ENCODE results near the gene CCDC142. TPM values are rescaled to one million over a fixed set of nuclear protein-coding genes. Genes with fewer than 3 reads are reported as not detected.

The CCDC142 gene
- total and polyA plus RNA-seq, 10 of the 15 experiments (the other 5 are each of a cell fraction or from before 2014, with no cell fraction given), result 0.93 to 16.9 (median 9.0) TPM

- H3K27ac ChIP-seq (ENCODE audit: control insufficient read depth, insufficient read depth), result no peak overlapping the region
- ChIA-PET POLR2A (interaction anchor here (0.7 to 1.6 kb wide), 3 partner anchors 9 to 111 kb away, joined by 3 to 5 read pairs (median 4); partner anchors contain the start of gene MOGS), RAD21 (ENCODE audit: unreplicated experiment) (interaction anchor here (1.0 to 1.5 kb wide), 3 partner anchors 16 to 225 kb away, joined by 3 to 4 read pairs (median 4); partner anchors contain the start of gene WBP1), CTCF (interaction anchor here (0.9 to 2.6 kb wide), 11 partner anchors 8 to 226 kb away, joined by 3 to 10 read pairs (median 3); partner anchors contain the start of genes CCDC142, TTC31 and WBP1), SMC1A (ENCODE audit: uncharacterized antibody, unreplicated experiment) (interaction anchor here (0.6 to 1.4 kb wide), 4 partner anchors 8 to 152 kb away, joined by 3 to 4 read pairs (median 3); no protein-coding TSS in a partner anchor)
- WGBS (ENCODE audit: insufficient coverage, insufficient replicate concordance, low lambda C conversion rate, missing lambda C conversion rate), result 93% methylated on average over 5 of the region's 5 CpGs
- H3K9me3 ChIP-seq (replicated peaks; ENCODE audit: control insufficient read depth, insufficient read depth, low read length), result no peaks in the 10 kb centered on the region
- no peak overlapping the region for H2AFZ ChIP-seq (ENCODE audit: control insufficient read depth, low read depth, low read length)
- H3K4me1 ChIP-seq (ENCODE audit: control insufficient read depth, insufficient read depth, low read length), result 0 out of 2 replicates have a peak, but pooled peaks cover 6% of the 10 kb centered on the region
- intact Hi-C loops (cut with micrococcal nuclease; ENCODE audit: unreplicated experiment) (no loop called here), in situ Hi-C loops (cut with MboI) (no loop called here)
- no peaks in the 10 kb centered on the region for H3K27me3 ChIP-seq (replicated peaks in 1 of 2; ENCODE audit: control insufficient read depth in 2 of 2, insufficient read depth in 2 of 2, low read length in 1 of 2)
- H3K79me2 ChIP-seq (ENCODE audit: control insufficient read depth, insufficient read depth, low read length), result peaks cover 10% of the 10 kb centered on the region
- no peak for TF ChIP-seq PRDM15 (CRISPR knock-in tag; IDR thresholded peaks at IDR 0.05)
- no peak for TF ChIP-seq NKRF (conservative IDR thresholded peaks at IDR 0.05)
- TF ChIP-seq RUNX3 (IDR thresholded peaks at IDR 0.05; ENCODE audit: low read length), result no peak
- no peak for TF ChIP-seq ATF7 (IDR thresholded peaks at IDR 0.05; ENCODE audit: low read depth)
- no peak for TF ChIP-seq TCF7 (IDR thresholded peaks at IDR 0.05; ENCODE audit: borderline replicate concordance)
- TF ChIP-seq BCL11A (IDR thresholded peaks at IDR 0.05; ENCODE audit: low read depth, low read length), result no peak
- TF ChIP-seq RFX5 (IDR thresholded peaks at IDR 0.05; ENCODE audit: low read depth, low read length), result no peak
- TF ChIP-seq CTCF (IDR thresholded peaks at IDR 0.05 in 2 of 3, conservative IDR thresholded peaks at IDR 0.05 in 1 of 3; ENCODE audit: control insufficient read depth in 2 of 3, extremely low read depth in 1 of 3, insufficient read depth in 1 of 3, low read depth in 3 of 3, low read length in 3 of 3), result peak; percentile 33 to 40 (median 35); a peak in 2 of 6 replicates
- TF ChIP-seq SMAD5 (IDR thresholded peaks at IDR 0.05; ENCODE audit: low read depth), result no peak
- H3K4me3 ChIP-seq, result no peak overlapping the region
- no peak for DNase-seq (ENCODE audit: low read depth, low spot score)
- H3K36me3 ChIP-seq (ENCODE audit: control insufficient read depth in 2 of 2, insufficient read depth in 2 of 2, low read length in 1 of 2), result peaks cover 0 to 3% of the 10 kb centered on the region in 2 experiments; a peak in 2 of 4 replicates
- BruUV-seq (replicated peaks), result no TSS peak
- no peaks in the 10 kb centered on the region for H4K20me1 ChIP-seq (ENCODE audit: control insufficient read depth, insufficient read depth)
- ATAC-seq, result no peak
- FAIRE-seq, result no peak
- H3K4me2 ChIP-seq (ENCODE audit: control insufficient read depth, insufficient read depth), result no peak overlapping the region
- H3K9ac ChIP-seq (ENCODE audit: control insufficient read depth, insufficient read depth, low read length), result no peak overlapping the region
Measured at GRCh38 chr2:74474899-74475298, 7.9 kb downstream of the CCDC142 start.

Data from GM12878 (cell line).